ENCODE data around the gene RPS21.
"Not testable (repeated sequence)": the region's sequence is repeated elsewhere in the genome, so short reads cannot be mapped to it uniquely, and the experiment has no call there.

Gene RPS21

DNA sequence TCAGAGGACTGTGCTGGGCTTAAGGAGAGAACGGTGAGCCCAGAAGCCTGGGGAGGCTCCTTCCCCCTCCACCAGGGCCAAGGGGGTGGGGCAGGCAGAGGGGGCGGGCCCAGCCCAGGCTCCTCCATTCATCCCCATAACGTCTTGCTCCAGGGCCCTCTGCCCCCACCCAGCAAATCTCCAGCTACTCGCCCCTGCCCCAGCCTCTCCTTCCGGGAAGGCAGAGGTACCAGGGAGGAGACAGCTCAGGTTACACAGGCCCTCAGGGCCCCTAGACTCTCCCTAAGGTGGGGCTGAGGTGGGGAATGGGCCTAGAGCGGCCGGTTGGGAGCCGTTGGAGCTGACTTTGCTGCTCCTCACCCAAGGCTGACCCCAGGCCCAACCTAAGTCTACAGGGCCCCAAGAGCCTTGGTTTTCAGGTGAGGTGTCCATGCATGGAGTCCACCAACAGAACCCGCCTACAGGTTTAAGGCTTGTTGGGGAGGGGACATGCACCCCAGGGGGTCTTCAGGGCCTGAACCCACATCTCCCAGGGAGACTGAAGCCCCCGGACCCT lies 21.0 kb upstream of the RPS21 start:
- DNase-seq (ENCODE audit: low spot score): peak; percentile 57

- peak; percentile 40 for DNase-seq (ENCODE audit: low spot score)
Measured at GRCh38 chr20:62366370-62367135, 20.4 kb upstream of the RPS21 start.

DNA sequence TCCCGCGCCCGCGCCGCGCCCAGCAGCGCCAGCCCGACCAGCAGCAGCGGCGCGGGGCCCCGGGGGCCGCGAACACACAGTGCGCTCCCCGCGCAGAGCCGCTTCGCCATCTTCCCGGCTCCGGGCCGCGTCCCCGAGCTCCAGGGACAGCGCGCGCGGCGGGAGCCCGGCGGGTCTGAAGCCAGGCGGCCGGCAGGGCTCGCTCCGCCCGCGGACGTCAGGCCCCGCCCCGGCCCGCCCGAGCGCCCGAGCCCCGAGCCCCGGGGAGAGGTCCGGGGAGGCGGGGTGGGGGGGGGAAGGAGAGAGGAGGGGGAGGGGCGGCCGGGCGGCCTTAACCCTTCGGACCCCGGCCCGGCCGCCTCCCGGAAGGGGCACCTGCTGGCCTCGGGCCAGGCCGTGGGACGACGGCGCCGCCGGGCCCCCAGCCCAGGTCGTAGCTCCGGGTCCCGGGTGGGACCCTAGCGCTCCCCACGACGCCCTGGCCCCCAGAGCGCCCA lies 19.7 kb upstream of the RPS21 start, which contains the start of gene LAMA5:
Gene LAMA5 (minus strand): TSS at position 177 of the 497 bp plus-strand sequence. CDS start 67 bp downstream, at position 110.
- DNase-seq (ENCODE audit: low spot score): no peak

DNA sequence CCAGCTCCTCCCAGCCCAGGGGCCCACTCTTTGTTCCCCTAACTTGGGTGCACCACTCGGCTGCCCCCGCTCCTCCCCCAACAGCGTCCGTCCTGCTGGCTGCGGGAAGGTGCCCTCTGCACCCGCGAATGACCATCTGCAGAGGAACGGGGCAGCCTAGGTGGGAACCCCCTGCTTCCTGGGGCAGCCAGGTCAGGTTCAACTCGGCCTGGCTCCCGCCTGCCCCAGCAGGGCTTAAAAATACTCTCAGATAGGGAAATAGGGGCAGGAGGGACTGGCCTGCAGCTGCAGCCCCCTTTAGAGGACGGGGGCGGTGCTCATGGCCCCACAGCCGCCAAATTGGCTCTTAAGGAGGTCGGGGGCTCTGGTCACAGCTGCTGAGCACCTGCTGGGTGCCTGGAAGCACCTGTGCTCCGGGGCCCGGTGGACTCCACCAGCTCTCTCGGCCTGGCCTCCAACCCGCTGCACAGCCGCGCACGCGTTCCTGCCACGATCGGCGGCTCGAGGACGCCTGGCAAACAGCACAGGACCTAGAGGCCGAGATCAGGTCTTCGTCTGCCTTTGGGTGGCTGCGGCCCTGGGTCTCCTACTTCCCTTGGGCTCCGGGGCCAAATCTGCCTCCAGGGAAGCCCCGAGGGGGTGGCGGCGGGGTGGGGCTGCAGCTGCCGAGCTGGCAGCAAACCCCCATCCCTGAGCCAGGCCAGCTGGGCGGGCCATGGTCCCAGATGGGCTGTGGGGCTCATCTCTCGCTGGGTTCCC lies 19.1 kb upstream of the RPS21 start:
- DNase-seq (ENCODE audit: low spot score): peak; percentile 44

GRCh38 chr20:62368392-62368975 lies 18.4 kb upstream of the RPS21 start:
- peak; percentile 46 for DNase-seq (ENCODE audit: low spot score)

DNA sequence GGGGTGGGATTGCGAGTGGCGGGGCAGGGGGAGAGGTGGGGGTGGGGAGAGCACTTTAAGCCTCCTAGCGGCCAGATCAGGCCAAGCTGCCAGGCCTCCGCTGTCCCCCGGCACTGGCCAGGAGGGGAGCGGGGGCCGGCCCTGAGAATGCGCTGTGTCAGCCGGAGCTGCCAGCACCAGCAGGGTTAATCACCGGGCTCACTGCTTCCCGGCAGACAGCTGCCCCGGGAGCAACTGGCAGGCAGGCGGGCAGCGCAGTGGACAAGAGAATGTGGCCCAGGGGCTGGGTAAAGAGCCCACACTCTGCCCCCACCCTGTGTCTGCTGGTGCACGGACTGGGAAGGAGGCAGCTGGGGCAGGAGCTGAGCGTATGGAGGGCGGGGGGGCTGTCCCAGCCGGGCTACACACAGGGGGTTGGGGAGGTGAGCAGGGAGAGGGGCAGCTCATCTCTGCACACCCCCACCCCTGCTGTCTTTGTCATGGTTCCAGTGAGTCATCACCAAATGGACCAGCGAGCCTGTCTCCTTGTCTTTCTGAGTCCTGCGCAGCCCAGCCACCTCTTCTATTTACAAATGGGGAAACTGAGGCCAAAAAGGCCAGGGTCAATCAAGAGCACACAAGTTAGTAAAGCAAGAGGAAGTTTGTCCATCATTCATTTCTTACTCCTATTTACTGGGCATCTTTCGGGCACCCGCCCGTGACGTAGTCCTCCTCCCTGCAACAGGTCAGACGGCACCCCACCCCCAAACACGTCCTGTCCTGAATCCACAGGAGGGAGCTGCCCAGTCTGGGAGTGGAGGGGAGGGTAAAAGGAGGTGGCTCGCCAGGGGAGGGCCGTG lies 17.7 kb upstream of the RPS21 start:
- no peak for DNase-seq (ENCODE audit: low spot score)

DNA sequence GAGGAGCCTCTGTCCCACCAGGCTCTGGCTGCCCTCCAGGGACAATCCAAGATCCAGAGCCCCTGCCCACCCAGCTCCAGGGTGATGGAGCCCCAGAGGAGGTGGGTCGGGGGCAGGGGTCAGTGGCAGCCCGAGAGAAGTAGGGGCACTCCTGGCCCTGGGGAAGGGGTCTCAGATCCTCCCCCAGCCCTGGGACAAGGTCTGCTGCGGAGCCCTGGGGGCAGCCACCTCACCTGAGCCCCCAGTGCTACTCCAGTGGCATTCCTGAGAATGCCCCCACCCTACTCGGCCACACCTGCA lies 17.1 kb upstream of the RPS21 start:
- DNase-seq (ENCODE audit: low spot score): no peak

DNA sequence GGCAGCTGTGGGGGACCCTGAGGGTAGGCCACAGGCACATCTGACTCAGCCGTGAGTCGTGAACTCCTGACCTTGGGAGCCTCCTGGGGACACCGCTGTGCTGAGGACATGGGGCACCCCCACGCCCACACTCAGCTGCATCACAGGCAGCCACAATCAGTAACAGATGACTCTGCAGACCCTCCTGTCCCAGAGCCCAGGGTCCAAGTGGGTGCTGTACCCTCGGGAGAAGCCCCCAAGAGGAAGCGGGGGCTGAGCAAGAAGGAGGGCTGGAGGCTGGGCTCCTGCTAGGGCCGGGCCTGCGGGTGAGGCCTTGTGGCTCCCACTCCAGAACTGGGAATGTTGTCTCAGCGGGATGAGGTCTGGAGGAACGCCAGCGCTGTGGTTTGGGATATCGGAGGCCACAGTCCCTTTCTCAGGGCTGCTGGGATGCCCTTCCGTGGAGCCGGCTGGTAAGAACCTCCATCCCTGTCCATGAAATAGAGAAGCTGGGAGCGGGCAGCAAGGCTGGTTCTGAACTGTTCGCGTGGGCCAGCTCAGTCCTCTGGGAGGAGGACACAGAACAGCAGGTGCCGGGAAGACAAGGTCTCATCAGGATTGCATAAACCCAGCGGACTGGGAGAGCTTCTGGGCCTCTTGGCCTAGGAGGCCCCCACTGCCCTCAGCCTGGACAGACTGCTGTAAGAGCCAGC lies 16.6 kb upstream of the RPS21 start:
- DNase-seq (ENCODE audit: low spot score): no peak

DNA sequence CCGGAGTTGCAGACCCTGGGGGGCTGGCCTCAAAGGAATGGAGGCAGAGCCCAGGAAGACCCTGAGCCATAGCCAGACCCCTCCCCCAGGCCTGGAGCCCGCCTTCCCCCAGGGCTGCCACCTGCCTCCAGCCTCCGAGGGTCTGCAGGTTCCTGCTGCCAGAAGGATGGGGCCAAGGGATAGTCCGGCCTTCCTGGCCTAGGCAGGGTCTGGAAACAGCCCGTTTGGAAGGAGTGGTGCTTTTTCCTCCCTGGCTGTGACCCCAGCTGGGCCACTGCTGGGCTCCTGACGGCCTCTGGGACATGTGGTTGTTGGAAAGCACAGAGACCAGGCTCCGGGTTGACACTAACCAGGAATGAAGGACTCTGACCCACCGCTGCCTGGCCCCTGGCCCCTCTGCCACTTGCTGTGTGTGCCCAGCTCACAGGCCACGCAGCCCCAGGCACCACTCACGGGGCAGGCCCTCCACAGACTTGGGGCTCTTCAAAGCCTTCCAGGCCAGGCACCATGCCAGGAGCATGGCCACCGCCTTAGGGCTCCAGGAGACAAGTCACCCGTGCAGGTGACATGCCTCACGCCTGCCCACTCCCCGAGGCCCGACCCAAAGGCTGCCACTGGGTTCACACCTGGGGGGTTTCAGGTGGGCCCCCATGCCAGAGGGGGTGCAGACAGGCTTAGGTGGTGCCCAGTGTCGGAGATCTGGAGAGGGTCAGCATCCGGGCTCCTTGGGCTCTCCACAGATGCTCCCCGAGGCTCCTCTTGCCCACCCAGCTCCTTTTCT lies 15.9 kb upstream of the RPS21 start:
- no peak for DNase-seq (ENCODE audit: low spot score)

DNA sequence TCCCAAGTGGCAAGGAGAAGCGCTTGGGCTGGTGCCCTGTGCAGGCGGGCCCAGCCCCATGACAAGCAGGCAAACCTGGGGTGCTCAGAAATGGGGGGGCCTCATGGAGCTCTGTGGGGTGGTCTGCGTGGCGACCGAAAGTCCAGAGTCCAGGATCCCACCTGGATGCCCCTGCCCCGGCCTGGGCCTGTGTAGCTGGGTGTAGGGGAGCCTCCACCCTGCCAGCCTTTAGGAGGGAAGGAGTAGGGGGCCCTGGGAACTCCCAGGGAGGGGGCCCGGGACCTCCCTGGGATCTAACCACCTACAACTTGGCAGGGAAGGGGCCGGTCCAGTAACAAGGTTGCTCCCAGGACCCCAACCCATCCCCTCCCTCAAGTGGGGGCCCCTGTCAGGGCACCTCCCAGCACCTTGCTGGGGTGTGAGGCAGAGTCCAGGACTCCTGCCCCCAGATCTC lies 15.3 kb upstream of the RPS21 start:
- DNase-seq (ENCODE audit: low spot score): no peak

DNA sequence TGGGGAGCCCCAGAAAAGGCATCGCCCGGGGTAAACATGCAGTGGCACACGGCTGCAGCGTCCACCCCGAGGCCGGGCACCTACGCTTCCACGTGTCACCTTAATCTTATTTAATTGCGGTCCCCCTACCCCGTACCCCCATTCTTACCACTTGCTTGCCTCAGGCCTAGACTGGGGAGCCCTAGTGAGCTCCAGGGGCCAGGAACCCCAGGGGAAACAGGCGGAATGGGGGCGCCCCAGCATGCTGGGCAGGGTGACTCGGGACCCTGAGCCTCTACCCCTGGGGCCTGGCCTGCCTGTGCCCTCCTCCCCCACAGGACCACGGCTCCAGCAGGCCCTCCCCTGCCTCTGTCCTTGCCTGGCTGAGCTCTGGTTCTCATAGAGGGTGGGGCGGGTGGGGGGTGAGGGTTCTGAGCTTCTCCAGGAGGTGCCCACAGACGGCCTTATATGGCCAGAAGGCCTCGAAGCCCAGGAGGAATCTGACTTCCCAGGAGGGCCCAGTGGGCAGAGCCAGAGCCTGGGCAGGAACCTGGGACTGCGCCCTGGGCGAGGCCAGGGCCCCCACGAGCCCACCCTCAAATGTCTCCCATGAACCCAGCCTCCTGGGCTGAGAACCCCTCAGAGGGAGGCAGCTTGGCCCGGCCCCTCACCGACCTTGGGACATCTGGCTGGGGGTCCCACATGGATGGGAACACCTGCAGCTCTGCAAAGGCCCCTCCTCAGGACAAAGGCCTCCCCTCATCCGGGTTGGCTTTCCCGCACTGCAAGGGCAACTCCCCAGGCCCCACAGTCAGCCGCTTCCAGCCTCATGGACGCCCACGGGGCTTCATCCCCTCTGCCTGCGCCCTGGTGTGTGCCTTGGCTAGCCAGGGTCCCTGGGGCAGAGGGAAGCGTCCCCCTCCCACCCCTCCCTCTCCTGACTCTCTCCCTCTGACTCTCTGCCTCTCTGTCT lies 14.6 kb upstream of the RPS21 start:
- DNase-seq (ENCODE audit: low spot score): no peak

- not testable (repeated sequence) for DNase-seq (ENCODE audit: low spot score)
Measured at GRCh38 chr20:62373631-62374179, 13.2 kb upstream of the RPS21 start.

GRCh38 chr20:62374331-62375152 lies 12.4 kb upstream of the RPS21 start:
- DNase-seq (ENCODE audit: low spot score): no peak

GRCh38 chr20:62376112-62377063 lies 10.5 kb upstream of the RPS21 start:
- peak; percentile 56 for DNase-seq (ENCODE audit: low spot score)

GRCh38 chr20:62377064-62377461 lies 9.8 kb upstream of the RPS21 start:
- no peak for DNase-seq (ENCODE audit: low spot score)

- no peak for DNase-seq (ENCODE audit: low spot score)
Measured at GRCh38 chr20:62377615-62378178, 9.2 kb upstream of the RPS21 start.
